ENCODE results near the gene CXCL3. TPM values are rescaled to one million over a fixed set of nuclear protein-coding genes. Genes with fewer than 3 reads are reported as not detected.

Gene CXCL3
- total RNA-seq, 1 donor from 2014 or later: not detected

DNA sequence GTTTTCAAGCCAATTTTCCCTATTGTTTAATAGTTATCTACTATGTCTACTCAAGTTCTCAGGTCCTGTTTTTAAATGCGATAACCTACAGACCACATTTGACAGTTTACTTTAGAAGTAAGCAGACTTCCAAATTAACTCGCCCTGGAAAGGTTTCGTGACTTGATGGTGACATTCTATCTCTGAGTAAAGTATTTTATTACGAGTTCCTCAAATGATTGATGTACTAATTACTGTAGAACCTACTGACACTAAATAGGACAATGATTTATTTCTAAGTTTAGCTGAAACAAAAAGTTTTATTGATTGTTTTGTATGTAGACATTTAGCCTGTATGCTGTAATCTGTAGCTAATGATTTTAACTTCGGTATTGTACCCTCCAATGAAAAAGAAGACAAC is 48.6 kb downstream of the CXCL3 start:
- H3K4me3 ChIP-seq: no peak overlapping the region
- TF ChIP-seq, protein P1, sequence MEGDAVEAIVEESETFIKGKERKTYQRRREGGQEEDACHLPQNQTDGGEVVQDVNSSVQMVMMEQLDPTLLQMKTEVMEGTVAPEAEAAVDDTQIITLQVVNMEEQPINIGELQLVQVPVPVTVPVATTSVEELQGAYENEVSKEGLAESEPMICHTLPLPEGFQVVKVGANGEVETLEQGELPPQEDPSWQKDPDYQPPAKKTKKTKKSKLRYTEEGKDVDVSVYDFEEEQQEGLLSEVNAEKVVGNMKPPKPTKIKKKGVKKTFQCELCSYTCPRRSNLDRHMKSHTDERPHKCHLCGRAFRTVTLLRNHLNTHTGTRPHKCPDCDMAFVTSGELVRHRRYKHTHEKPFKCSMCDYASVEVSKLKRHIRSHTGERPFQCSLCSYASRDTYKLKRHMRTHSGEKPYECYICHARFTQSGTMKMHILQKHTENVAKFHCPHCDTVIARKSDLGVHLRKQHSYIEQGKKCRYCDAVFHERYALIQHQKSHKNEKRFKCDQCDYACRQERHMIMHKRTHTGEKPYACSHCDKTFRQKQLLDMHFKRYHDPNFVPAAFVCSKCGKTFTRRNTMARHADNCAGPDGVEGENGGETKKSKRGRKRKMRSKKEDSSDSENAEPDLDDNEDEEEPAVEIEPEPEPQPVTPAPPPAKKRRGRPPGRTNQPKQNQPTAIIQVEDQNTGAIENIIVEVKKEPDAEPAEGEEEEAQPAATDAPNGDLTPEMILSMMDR (IDR thresholded peaks at IDR 0.05): no peak
- no peaks in the 10 kb centered on the region for H3K27me3 ChIP-seq
- H3K36me3 ChIP-seq: no peaks in the 10 kb centered on the region
- H3K9me3 ChIP-seq: no peaks in the 10 kb centered on the region
- no peaks in the 10 kb centered on the region for H3K4me1 ChIP-seq
- intact Hi-C loops (cut with DNase I): no loop called here
- no peak overlapping the region for H3K27ac ChIP-seq
- DNase-seq (ENCODE audit: low spot score in 2 of 2): no peak

DNA sequence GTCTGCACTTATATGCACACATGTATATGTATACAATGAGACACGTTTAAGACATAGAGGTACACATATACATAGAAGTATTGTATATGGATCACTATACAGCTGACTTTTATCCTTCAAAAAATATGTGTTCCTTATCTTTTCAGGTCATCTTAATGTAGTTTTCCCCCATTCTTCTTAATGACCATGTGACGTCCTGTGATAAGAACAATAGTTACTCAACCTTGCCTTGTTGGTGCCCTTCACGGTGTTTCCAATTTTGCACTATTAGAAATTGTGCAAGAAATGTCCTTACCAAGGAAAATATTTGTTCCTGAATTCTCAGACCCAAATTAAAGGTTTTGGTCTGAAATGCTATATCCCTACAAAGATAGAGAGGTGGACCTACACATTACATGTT is 49.5 kb downstream of the CXCL3 start:
- Histone ChIP-seq H3K4me3 (no peak overlapping the region), H3K27ac (no peak overlapping the region), H3K9me3 (no peaks in the 10 kb centered on the region), H3K4me1 (no peaks in the 10 kb centered on the region), H3K27me3 (no peaks in the 10 kb centered on the region), H3K36me3 (no peaks in the 10 kb centered on the region)
- TF ChIP-seq, protein P1 (IDR thresholded peaks at IDR 0.05): no peak
- no peak for DNase-seq (ENCODE audit: low spot score in 2 of 2)
- intact Hi-C loops (cut with DNase I): no loop called here

DNA sequence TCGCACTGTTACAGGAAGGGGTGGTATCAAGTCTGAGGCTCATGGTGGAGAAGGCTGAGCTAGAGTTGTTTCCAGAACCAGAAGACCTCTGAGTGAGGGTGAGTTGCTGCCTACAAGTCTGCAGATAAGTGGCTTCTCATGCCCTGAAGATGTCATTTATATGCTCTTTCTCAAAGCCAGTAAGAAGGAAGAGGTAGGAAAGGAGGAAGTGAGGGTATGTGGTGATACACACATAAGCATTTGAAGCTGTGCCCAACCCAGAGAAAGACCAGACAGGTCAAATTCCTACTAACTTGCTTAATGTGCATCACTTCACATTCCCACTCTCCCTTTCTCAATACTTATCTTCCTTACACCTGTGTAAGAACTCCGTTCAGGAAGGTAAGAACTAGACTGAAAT is 50.4 kb downstream of the CXCL3 start, which contains the start of gene PPBP:
Gene PPBP (minus strand): TSS at position 130 of the 400 bp plus-strand sequence. CDS start 87 bp downstream, at position 43.
- no peak within 1 kb of the TSS for H3K27ac ChIP-seq
- H3K4me3 ChIP-seq: no peak within 1 kb of the TSS
- no peak for DNase-seq (ENCODE audit: low spot score in 2 of 2)
- no peaks in the 10 kb centered on the region for H3K4me1 ChIP-seq
- TF ChIP-seq, protein P1 (IDR thresholded peaks at IDR 0.05): no peak
- no peaks in the 10 kb centered on the region for H3K27me3 ChIP-seq
- intact Hi-C loops (cut with DNase I): no loop called here
- H3K36me3 ChIP-seq: no peaks in the 10 kb centered on the region
- no peaks in the 10 kb centered on the region for H3K9me3 ChIP-seq

Other genes with a start within 250 kb of the CXCL3 start
- not detected for gene CXCL6, start 202.0 kb downstream of the CXCL3 start, total RNA-seq
- not detected for gene PF4V1, start 185.4 kb downstream of the CXCL3 start, total RNA-seq
- 18.0 TPM for gene CXCL1, start 169.3 kb downstream of the CXCL3 start, total RNA-seq
- 11.7 TPM for gene PF4, start 56.7 kb downstream of the CXCL3 start, total RNA-seq
- gene PPBP, start 50.5 kb downstream of the CXCL3 start, total RNA-seq: not detected
- gene CXCL5, start 40.0 kb downstream of the CXCL3 start, total RNA-seq: not detected
- 254 TPM for gene CXCL2, start 60.5 kb upstream of the CXCL3 start, total RNA-seq
- not detected for gene MTHFD2L, start 119.4 kb upstream of the CXCL3 start, total RNA-seq

Data from ascending aorta (tissue), 2 donors.